Epithelial cell of proximal tubule (primary cell): ENCODE measurements around the gene ADAM19. TPM values are rescaled to one million over a fixed set of nuclear protein-coding genes. Genes with fewer than 3 reads are reported as not detected.
A peak's percentile ranks its signal among the peaks of the same experiment; 100 is the strongest.

ENCODE experiments used
- DNase-seq: peaks from one replicate; pipeline ENCODE4 v3.0.0-alpha.2; 2011; ENCODE audit warnings: low read depth
- H3K4me3 ChIP-seq: 2 replicates; pipeline ENCODE4 v1.5.1; 2011; ENCODE audit warnings: low read depth, mild to moderate bottlenecking, low read length
- CTCF ChIP-seq: conservative IDR thresholded peaks from 2 replicates; pipeline ENCODE4 v1.5.1; 2012; ENCODE audit warnings: low read depth, mild to moderate bottlenecking, low read length
- total RNA-seq: library from RNA; depleted of rRNA; stranded (reverse); fragments of >200 nt; gene quantifications from 2 replicates; pipeline ENCODE4 v1.2.3, GENCODE V29; 2015

Gene ADAM19
- total RNA-seq, 1 donor from 2014 or later: 19.3 TPM

GRCh38 chr5:157476702-157477408 lies 98.7 kb downstream of the ADAM19 start:
- no peak for DNase-seq
- H3K4me3 ChIP-seq: no peak overlapping the region
- TF ChIP-seq CTCF: peak; percentile 91

DNA sequence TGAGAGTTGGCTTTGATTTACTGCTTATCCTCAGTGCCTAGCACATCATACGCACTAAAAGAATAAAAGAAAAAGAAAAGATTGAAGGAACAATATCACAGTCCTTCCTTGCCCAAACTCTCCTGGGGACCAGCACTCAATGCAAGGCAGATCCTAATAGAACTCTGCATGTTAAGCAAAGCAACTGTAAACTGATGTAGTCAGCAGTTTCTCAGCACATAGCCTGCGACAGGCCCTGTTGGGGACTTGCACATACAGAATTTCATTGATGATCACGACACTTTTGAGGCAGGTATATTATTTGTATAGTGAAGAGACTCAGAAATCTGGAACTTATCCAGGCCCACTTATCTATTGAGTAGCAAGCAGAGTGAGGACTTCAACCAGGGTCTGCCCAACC lies 100.1 kb downstream of the ADAM19 start:
- no peak for TF ChIP-seq CTCF
- no peak overlapping the region for H3K4me3 ChIP-seq
- no peak for DNase-seq

GRCh38 chr5:157473383-157474320 lies 101.9 kb downstream of the ADAM19 start:
- no peak overlapping the region for H3K4me3 ChIP-seq
- no peak for TF ChIP-seq CTCF
- no peak for DNase-seq

DNA sequence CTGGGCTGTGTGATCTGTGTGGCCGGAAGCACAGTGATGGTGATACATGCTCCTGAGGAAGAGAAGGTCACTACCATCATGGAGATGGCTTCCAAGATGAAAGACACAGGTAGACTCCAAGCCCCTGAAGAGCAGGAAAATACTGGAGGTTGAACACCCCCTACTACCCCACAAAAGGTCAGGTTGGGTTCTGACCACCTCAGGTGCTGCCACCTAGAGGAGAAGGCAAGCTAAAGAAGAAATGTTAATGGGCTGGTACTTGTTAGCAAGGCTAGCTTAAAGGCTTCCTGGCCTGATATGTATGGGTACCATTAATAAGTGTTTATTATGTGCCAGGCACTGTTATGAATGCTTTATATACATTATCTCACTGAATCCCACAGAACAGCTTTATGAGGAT lies 103.9 kb downstream of the ADAM19 start:
- DNase-seq: no peak
- H3K4me3 ChIP-seq: no peak overlapping the region
- peak; percentile 83 for TF ChIP-seq CTCF

GRCh38 chr5:157470631-157471030 lies 104.9 kb downstream of the ADAM19 start:
- DNase-seq: no peak
- H3K4me3 ChIP-seq: no peak overlapping the region

DNA sequence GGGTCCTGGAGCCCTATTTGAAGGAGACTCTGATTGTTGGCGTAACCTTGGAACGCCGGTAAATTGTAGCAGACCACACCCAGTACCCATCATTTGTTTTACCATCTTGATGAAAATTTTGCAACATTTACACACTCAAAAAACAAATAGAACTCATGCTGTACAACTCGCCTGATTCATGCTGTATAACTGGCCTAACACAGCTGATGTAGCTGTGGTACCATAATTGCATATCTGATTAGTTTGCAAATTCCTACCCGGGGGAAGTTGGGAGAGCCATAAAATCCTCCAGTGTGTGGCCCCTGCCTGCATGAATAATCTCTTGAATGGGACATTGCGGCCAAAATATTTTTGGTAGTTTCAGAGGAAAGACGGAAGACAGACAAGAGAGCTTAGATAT lies 105.9 kb downstream of the ADAM19 start:
- DNase-seq: no peak
- H3K4me3 ChIP-seq: no peak overlapping the region
- no peak for TF ChIP-seq CTCF

More at GRCh38 chr5:157470631-157471030, 104.9 kb downstream of the ADAM19 start:
- no peak for TF ChIP-seq CTCF
